Stimulated activated CD4-positive, alpha-beta T cell treated with anti-CD3 and anti-CD28 coated beads, Interleukin-1b, Interleukin-23, amount 100 ng/mL, for 1 hour (primary cell): ENCODE data around the gene CNKSR2.
"Not testable (repeated sequence)": the region's sequence is repeated elsewhere in the genome, so short reads cannot be mapped to it uniquely, and the experiment has no call there.

Experiments
- DNase-seq, 2 donors: peaks; one replicate each; pipeline ENCODE4 v3.0.0-alpha.2; 2020; ENCODE audit warnings: low read depth in 2 of 2

CNKSR2 gene

GRCh38 chrX:21440911-21441310, 66.7 kb downstream of the CNKSR2 start:
- DNase-seq: no peak

- DNase-seq: no peak
Measured at GRCh38 chrX:21457718-21458117, 83.5 kb downstream of the CNKSR2 start.

GRCh38 chrX:21469071-21469470, 94.9 kb downstream of the CNKSR2 start:
- no peak for DNase-seq

- no peak for DNase-seq
Measured at GRCh38 chrX:21476909-21477308, 102.7 kb downstream of the CNKSR2 start.

- no peak for DNase-seq
Measured at GRCh38 chrX:21479695-21480270, 105.6 kb downstream of the CNKSR2 start.

- DNase-seq: no peak
Measured at GRCh38 chrX:21481761-21482160, 107.5 kb downstream of the CNKSR2 start.

GRCh38 chrX:21484051-21484450, 109.8 kb downstream of the CNKSR2 start:
- not testable (repeated sequence) for DNase-seq

- DNase-seq: no peak
Measured at GRCh38 chrX:21487832-21488231, 113.6 kb downstream of the CNKSR2 start.

- DNase-seq: no peak
Measured at GRCh38 chrX:21490341-21490740, 116.1 kb downstream of the CNKSR2 start.

- no peak for DNase-seq
Measured at GRCh38 chrX:21493226-21493830, 119.1 kb downstream of the CNKSR2 start.

GRCh38 chrX:21503593-21503992, 129.4 kb downstream of the CNKSR2 start:
- DNase-seq: no peak

GRCh38 chrX:21509912-21510311, 135.7 kb downstream of the CNKSR2 start:
- no peak for DNase-seq

GRCh38 chrX:21524008-21524407, 149.8 kb downstream of the CNKSR2 start:
- no peak for DNase-seq

GRCh38 chrX:21528076-21528475, 153.9 kb downstream of the CNKSR2 start:
- DNase-seq: no peak

GRCh38 chrX:21529771-21530170, 155.6 kb downstream of the CNKSR2 start:
- DNase-seq: no peak

- not testable (repeated sequence) for DNase-seq
Measured at GRCh38 chrX:21544642-21545041, 170.4 kb downstream of the CNKSR2 start.

GRCh38 chrX:21559417-21559816, 185.2 kb downstream of the CNKSR2 start:
- DNase-seq: no peak

- DNase-seq: no peak
Measured at GRCh38 chrX:21565025-21565424, 190.8 kb downstream of the CNKSR2 start.

- no peak for DNase-seq
Measured at GRCh38 chrX:21574793-21575192, 200.6 kb downstream of the CNKSR2 start.

- DNase-seq: no peak
Measured at GRCh38 chrX:21581479-21581878, 207.3 kb downstream of the CNKSR2 start.

GRCh38 chrX:21586001-21586400, 211.8 kb downstream of the CNKSR2 start:
- no peak for DNase-seq

GRCh38 chrX:21590012-21590776, 216.0 kb downstream of the CNKSR2 start:
- DNase-seq: no peak

GRCh38 chrX:21606002-21606401, 231.8 kb downstream of the CNKSR2 start:
- no peak for DNase-seq
